Measurements from ENCODE around the gene TRPM3.

The TRPM3 gene

DNA sequence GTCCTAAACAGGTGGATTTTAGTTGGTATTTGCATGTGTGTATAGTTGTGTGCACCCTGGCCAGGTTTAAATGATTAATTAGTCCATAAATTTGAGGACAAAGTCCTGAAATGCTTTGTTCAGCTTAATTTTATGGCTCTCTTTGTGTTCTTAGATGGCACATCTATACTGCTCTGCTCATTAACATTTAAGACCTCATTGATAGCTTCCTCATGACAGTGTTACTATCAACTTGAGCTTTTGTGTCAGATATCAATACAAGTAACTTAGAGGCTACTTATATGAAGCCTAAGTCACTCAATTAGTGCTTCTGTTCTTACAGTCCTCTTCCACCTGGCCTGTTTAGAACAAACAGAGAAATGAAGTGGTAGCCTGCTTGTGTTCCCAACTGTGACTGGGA, 240.9 kb downstream of the TRPM3 start:
- no peak for DNase-seq

DNA sequence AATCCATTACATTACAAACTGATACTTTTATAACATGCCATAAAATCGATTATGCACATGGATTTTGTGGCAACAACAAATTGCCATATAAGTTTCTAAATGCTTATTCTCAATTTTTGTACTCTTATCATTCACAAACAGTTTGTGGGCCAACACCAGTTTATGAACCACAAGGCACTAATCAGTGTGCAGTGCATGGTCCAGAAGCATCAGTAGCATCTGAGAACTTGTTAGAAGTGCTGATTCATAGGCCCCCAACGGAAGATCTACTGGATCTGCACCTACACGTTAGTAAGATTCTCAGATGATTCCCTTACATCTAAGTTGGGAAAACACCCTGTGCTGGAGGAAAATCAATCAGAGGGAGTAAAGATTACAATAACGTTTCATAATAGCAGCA, 242.8 kb downstream of the TRPM3 start:
- DNase-seq, result no peak

DNA sequence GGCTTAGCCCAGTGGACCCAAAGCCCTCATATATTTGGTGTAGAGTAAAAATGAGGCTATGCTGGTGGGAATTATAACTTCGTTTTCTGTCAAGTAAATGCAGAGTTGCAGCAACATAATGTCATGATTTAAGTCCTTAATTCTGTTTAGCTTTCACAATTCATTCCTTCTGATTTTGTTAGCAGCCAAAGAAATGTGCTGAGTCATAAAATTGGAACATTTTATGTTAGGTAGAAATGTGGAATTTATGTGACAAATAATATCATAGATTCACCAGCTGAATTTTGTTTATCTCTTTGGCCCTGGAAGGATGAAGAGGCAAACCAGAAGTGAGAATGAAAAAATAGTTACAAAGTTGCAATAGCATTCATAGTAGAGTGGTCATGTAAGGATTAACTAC, 247.0 kb downstream of the TRPM3 start:
- no peak for DNase-seq

DNA sequence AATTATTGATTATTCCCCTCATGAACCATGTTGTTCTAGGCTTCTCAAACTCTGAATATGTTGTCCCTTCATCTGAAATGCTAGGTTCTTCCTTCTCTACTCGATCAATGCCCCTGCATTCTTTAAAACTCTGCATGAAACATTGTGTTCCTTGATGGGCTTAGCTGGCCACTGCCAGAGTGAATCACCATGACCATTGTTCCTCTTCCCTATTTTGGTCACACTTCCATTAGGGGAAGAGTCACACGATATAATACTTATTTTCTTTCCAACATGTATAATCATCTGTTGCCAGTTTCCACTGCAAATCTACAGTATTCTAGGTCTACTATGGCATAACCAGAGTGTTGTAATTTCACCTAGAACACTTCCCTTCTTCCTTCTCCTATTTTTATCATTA, 247.9 kb downstream of the TRPM3 start:
- DNase-seq, result no peak

DNA sequence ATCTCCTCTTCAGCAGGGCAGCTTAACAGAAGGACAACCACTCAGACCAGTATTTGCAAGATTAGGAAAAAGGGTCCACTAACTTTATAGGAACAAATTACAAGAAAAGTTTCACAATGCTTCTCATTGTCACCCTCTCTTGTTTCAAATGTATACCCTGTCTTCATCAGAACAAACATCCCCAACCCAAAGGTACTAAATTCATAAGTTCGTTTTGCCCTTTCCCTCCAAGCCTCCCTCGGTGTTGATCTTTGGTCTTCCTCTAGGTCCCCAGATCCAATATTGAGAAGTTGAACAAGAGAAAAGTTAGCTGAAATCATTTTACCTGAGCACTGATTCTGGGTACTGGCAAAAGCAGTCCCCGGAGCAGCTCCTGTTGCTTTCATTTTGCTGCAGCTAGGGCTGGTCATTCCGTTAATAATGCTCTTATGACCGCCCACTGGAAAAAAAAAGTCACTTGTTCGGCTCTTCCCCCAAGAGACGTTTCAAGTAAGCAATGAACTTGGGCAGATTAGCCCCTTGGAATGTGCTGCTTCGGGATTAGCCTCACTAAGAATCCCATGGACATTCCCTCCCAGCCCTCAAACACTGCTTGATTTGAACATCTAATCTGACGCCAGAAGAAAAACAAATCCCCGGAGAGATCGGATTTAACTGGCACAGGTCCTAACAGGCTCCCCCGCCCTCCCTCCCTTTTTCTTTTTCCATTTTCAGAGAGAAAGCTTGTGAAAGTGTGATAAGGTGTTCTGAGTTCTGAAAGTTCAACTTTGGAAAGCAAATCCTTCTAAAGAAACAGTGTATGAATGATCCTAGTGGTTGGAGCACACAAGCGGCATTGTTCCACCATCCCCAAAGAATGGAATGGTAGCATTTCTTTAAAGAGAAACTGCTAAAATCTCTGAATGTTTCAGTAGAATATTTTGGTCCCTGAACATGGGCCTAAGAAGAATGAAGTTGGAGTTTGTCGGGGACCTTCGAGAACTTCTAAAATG, 252.5 kb downstream of the TRPM3 start:
- no peak for DNase-seq

DNA sequence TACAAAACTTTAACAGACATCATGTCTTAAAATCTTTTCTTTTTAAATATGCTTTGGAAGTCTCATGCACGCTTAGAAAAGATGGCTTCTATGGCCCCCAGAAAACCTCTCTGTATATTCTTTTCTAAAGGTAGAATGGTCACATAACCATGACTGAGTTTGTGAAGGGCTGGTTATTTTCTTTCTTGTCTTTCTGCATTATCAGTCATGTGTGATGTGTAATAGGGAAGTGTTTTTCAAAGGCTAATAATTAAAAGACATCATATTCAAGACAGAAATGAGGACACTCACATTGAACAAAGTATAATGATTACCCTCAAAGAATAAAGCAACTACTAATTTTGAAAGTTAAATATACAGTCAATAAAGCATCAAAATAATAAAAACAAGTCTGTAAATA, 253.4 kb downstream of the TRPM3 start:
- DNase-seq, result no peak

DNA sequence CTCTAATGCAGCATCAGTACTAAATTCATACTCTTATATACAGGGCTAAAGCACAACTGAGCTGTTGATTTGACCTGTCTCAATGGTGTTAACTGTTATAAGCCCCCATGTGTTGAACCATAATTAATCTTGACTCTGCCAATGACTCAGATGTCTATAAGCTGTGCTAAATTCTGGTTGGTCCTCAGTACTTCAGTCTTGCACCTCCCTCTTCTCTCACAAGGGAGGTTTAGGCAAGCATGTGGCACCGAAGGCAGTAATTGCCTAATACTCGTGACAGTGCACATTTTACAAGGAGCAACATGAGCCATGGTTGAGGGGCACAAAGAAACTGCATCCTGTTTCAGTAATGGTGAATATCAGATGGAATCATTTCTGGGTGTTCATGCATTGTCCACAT, 255.9 kb downstream of the TRPM3 start:
- no peak for DNase-seq

DNA sequence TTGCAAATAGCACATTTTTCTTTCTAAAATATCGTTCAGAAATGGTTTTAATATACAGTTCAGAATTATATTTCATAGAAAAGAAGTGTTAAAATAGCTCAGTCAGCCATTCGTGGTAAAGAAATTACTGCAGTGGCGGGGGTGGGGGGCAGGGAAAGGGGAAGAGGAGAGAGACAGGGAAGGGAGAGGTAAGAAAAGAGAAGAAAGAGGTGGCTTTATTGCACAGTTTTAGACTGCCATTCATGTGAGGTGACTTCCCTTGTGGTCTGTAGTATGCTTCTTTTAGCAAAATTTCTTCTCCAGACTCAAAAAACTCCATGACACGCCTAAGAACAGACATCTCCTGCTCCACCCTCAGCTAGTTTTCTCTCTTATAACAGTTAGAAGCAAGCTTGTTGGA, 259.6 kb downstream of the TRPM3 start:
- no peak for DNase-seq

DNA sequence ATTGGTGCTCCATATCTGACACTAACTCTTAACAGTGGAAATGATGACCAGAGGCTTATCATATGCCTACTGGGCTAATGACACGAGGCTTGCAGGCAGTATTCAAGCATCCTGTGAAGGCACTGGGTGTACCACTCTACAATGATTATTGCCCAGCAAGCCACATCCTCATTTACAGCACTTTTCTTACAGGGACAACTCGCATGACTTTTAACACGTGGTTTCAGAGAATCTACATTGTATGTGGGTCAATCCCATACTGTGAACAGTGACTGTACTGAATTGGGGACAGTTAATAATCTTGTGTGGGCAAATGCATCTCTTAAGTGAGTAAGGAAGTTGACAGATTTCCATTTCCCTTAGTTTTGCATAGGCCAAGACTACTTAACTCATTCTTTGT, 260.0 kb downstream of the TRPM3 start:
- no peak for DNase-seq

DNA sequence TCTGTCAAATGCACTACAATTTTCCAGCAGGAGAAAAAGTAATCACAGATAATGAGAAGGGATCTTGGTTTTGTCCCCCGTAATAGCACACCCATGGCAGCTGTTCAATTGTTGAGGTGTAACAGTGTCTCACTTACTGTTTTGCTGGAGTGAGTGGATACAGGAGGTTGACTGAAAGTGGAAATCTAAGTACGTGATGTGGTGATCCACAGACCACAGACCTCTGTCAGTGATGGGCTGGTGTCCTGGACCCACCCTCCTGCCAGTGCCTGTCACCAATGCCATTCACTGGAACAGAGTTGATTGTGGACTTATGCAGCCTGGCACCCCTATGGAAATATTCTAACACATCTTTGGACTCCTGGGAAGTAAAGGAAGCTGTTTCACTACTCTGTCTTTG, 261.7 kb downstream of the TRPM3 start:
- DNase-seq, result no peak

DNA sequence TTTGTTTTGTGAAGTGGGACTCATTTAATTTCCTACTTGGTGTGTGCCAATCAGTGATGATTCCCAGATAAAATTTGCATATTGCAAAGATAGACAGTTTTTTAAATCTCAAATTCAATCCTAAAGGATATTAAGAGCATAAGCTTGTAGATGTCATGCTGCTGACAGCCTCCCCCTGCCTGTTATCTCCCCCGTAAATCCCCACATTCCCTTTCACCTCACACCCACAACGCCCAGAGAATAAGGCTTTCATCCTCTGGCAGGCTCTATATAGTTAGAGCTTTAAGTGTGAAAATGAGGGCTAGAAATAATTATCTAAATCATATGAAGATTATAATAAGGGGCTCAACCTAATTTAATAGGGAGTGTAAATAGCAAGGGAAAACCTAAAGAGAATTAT, 265.0 kb downstream of the TRPM3 start:
- DNase-seq, result no peak

DNA sequence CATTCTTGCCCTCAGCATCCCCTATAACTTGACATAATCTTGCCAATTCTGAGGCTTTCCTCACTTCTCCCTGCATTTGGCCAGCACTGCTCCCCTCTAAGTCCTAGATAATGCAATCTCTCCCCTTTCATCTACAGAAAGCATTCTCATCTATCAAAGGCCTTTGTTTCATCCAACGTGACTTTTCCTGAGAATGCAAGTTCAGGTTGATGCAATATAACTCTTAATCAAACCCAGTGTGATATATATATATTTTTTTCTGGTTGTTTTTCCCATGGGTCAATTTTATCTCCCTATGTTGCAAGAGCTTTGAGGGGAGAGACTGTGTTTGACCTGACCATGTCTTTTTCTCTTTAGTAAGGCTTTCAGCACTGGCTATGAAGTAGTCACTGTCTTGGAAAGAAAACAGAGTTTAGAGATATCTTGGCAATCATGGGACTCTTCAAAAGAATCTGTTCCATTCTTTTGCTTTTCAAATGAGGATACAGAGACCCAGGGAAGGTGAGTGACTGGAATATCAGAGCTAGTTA, 268.6 kb downstream of the TRPM3 start:
- DNase-seq, result no peak

DNA sequence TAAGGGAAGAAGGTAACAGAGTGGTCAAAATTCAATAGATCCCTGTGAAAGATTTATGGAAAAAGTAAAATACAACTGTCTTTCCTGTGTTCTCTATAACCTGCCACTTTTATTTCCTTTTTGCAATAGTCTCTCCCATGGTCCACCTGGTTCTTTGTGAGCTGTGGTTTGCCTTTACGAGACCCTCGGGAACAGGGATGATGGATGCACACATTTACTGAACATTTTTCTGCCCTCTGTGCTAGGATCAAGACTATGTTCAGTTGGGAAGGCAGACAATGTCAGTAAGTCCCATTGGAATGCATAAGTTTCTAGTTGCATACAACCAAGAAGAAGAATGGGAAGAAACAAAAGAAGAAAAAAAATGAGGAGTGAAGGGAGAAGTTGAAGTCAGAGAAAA, 281.2 kb downstream of the TRPM3 start:
- no peak for DNase-seq

DNA sequence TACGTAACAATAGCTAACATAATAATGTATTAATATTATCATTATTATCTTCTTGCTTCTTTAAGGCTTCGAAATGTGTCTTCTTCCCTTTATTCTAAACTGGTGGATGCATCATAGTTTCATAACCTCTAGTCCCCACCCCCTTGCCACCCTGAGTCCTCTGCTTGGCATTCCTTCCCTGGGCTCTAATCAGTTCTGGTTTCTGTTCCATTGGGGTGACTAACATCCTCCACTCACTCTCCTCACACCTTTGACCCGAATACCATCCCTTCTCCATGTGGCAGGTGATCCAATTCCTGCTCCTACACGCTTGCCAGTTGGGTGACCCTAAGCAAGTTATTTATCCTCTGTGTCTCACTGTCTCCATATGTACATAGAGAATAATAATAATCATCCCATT, 286.1 kb downstream of the TRPM3 start:
- DNase-seq, result no peak

DNA sequence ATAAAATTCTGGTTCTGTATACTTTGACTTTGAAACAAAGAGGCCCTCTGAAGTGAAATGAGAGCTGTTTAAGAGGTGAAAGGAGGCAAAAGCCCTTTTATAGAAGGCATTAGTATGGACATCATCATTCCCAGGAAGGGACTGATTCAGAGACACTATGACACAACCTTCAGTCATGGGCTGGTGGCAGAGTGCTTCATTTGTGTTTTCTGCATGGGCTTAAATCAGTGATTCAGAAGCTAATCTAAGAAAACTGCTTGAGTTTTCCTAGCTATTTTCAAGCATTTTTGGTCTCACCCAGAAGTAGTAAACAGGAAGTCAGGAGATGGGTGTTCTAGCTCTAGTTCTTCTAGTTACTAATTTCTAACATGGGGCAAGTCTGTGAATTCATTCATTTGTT, 288.9 kb downstream of the TRPM3 start:
- DNase-seq, result no peak

DNA sequence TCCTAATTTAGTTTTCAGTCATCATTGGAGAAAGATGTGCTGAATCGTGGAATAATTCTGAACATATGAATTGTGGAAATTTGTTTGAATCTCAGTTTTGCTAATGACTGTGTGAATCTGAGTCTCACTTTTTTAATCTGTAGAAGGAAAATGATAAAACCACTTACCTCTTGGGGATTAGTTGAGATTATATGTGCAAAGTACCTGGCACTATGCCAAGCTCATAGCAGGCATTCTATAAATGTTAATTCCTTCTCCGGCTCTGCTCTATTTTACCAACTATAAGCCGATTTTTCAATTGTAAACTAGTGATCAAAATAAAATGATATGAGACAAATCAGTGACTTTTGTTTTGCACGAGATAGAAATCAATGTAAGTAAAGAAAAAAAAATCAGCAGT, 290.8 kb downstream of the TRPM3 start:
- no peak for DNase-seq

DNA sequence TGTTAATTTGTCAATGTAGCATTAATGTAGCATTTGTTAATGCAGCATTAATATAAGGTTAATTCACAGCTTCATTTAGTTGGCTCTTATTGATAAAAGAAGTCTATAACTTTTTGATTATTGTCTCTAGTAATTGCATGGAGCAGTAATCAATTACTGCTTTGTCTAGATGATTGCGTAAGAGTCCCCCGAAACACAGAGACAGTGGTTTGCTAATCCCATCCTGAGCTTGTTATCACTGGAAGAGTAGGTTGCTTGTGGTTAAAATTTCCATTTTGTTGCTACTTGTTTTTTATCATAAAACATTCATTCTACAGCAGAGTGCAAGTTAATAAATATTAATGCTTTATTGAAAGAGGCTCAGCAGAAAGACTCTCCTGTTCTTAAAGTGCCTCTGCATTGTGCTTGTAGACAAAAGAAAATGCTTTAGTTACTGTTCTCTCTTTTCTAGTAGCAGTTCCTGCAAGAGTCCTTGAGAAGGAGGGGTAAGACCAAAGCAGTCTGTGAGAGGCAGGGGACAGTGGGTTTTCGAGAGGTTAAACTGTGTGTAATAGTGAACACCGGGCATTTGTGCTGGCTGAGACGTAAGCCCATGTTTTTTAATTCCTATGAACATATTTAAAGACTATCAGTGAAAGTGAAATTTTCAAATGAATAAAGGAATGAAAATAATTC, 291.7 kb downstream of the TRPM3 start:
- DNase-seq, result no peak

DNA sequence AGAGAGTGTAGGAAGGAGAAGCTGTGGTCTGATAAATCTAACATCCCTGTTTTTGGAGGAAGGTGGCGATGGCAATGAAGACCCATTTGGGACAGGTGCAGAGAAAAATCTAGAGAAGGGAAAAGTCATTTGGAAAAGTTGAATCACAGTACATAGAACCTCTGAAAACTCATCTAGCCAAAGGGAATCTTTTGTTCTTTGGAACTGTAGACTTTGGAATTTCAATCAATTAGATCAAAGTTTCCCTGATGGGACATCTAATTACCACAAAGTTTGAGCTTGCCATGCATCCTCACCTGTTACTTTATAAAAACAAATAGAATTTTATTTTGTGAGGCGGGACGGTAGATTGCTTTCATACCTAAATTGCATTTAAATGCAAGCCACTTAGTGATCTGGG, 294.9 kb downstream of the TRPM3 start:
- no peak for DNase-seq

DNA sequence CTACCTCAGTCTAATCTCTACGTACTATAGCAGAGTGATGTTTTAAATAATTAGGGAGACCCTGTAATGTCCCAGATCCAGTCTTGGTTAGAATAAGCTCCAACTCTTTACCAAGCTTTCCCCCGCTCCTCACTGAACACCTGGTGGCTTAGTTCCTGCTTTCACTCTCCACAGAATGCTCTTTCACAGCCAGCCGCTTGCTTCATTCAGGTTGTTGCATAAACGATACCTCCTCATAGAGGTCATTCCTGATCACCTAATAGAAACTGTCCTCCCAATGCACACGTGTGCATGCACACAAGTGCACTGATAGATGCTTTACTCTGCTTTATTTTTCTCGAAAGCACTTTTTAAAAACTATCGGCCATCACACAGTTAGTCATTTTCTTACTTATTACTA, 298.1 kb downstream of the TRPM3 start:
- DNase-seq, result no peak

DNA sequence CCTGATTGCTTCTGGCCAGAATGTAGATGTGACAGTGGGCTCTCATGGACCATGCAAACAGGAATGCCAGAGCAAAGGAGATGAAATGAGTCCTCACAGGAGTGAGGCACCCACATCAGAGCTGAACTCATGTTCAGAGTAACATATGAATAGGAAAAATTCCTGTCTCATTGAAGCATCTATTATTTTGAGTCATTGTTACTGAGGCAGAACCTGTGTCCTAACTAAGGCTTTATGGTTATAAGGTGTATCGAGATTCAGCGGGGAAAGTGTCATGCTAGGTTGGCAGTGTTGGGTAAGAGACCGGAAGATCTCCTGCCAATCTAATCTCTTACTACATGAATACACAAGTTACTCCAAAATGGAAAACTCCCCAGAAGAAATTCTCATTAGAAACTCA, 304.1 kb downstream of the TRPM3 start:
- no peak for DNase-seq

DNA sequence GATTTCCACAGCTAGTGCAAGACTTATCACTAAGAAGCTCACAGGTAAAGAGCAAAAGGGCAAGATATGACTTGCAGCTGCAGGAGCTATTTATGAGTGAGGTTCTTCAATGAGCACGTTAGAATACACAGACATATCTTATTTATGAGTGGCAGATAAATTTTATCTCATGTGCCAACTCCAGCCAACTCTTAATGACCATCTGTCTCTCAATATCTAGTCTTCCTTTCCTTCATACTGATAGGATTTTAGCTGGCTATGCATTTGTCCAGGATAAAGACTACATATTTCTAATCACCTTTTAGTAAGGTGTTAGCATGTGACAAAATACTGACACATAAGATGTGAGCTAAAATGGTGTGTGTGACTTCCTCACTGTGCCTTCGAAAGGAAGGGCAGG, 304.5 kb downstream of the TRPM3 start:
- no peak for DNase-seq

DNA sequence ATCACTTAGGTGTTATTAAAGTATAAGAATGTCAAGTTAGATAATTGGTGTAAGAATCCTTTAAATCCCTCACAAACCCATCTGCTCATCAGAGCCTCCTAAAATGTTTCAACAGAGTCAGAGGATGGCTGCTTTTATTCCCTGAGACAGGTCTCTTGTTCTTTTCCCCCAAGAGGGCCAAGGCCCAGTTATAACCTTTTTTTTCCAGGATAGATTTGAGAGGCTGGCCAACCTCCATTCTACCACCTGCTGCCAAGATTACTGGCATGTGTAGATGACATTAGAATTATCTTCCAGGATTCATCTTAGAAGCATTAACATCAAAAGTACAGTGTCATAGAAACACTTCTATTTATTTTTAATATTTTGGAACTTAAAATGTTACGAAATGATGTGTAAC, 305.1 kb downstream of the TRPM3 start:
- DNase-seq, result no peak

DNA sequence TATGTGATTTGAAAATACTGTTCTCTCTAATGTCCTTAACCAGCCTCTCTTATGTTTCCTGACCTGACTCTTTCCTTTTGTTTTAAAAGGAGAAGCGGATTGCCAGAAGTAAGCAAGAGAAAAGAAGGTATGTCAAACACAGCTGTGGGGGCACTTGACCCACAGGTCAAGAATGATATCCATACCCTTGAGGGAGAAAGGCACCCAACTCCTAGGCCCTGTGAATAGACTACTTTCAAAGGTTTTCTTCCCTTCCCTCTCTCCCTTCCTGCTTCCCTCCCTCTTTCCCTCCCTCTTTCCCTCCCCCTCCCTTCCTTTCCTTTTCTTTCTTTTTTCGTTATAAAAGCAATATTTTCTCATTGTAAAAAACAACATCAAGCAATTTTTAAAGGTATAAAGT, 306.8 kb downstream of the TRPM3 start:
- DNase-seq, result no peak

DNA sequence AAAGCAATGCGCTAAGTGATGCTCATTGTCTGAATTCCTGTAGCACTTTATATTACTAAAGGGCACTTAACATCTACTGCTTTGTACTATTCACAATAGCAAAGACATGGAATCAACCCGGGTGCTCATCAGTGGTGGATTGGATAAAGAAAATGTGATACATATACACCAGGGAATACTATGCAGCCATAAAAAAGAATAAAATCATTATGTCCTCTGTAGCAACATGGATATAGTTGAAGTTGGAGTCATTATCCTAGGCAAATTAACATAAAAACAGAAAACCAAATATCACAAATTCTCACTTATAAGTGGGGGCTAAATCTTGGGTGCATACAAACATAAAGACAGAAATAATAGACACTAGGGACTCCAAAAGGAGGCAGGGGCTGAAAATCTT, 308.3 kb downstream of the TRPM3 start:
- DNase-seq, result no peak
